NCI-H2227 treated with DMSO at 0.1 percent for 48 hours (cell line): Measurements from ENCODE around the gene TCHP.
"Not testable (repeated sequence)": the region's sequence is repeated elsewhere in the genome, so short reads cannot be mapped to it uniquely, and the experiment has no call there.

Source experiments
- DNase-seq: peaks from one replicate; lab custom pipeline; 2025; lab: John Stamatoyannopoulos, UW

TCHP gene

GRCh38 chr12:109899783-109900751, at the start of gene TCHP:
Gene TCHP, plus strand, starts transcription at chr12:109900274. Its CDS starts 2,753 bp downstream, at chr12:109903027.
- DNase-seq = peak; percentile 80

GRCh38 chr12:109850518-109850917, 49.6 kb upstream of the TCHP start:
- DNase-seq = not testable (repeated sequence)

GRCh38 chr12:109855377-109855776, 44.7 kb upstream of the TCHP start:
- DNase-seq = no peak

GRCh38 chr12:109857715-109858114, 42.4 kb upstream of the TCHP start:
- DNase-seq = no peak

GRCh38 chr12:109858764-109859163, 41.3 kb upstream of the TCHP start:
- DNase-seq = no peak

- DNase-seq = no peak
Observed at GRCh38 chr12:109860977-109861376, 39.1 kb upstream of the TCHP start.

- DNase-seq = no peak
Observed at GRCh38 chr12:109861689-109862314, 38.3 kb upstream of the TCHP start.

- not testable (repeated sequence) for DNase-seq
Observed at GRCh38 chr12:109862491-109862890, 37.6 kb upstream of the TCHP start.

- no peak for DNase-seq
Observed at GRCh38 chr12:109863847-109864712, 36.0 kb upstream of the TCHP start.

- no peak for DNase-seq
Observed at GRCh38 chr12:109864916-109865315, 35.2 kb upstream of the TCHP start.

GRCh38 chr12:109868182-109869051, 31.7 kb upstream of the TCHP start:
- no peak for DNase-seq

GRCh38 chr12:109870648-109871047, 29.4 kb upstream of the TCHP start:
- no peak for DNase-seq

- DNase-seq = no peak
Observed at GRCh38 chr12:109871668-109872314, 28.3 kb upstream of the TCHP start.

- DNase-seq = no peak
Observed at GRCh38 chr12:109873653-109874052, 26.4 kb upstream of the TCHP start.

GRCh38 chr12:109875572-109876131, 24.4 kb upstream of the TCHP start:
- DNase-seq = no peak

GRCh38 chr12:109876406-109876805, 23.7 kb upstream of the TCHP start:
- DNase-seq = no peak

GRCh38 chr12:109877504-109878246, 22.4 kb upstream of the TCHP start:
- DNase-seq = no peak

GRCh38 chr12:109878247-109878625, 21.8 kb upstream of the TCHP start:
- DNase-seq = no peak

GRCh38 chr12:109878749-109879148, 21.3 kb upstream of the TCHP start:
- no peak for DNase-seq
